GM12874 (cell line): ENCODE data around the gene MYO1E.

ENCODE experiments used
- TF ChIP-seq, protein P1 (sequence below): IDR thresholded peaks from 2 replicates; pipeline ENCODE4 v1.5.1; 2011; ENCODE audit warnings: low read depth, mild to moderate bottlenecking, control low read depth, low read length, moderate library complexity; ENCODE audit not compliant: insufficient read depth

MYO1E gene

DNA sequence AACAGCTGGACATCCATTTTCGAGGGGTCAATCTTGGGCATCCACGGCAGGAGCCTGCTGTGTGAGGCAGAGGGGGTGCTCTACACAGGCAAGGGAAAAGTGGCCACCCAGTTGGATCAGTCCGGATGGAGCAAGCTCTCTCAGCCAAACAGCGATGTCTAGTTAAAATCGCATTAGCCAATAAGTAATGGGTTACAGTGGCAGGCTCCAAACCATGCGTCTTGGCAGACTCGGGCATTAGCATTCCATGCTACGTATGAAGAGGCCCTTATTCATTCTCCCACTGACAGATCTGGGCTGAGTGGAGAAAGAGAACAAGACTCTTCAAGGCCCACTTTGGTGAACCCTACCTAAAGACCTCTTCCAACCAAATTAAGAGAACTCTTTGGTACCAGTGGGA, 218.4 kb downstream of the MYO1E start:
- TF ChIP-seq, protein P1, sequence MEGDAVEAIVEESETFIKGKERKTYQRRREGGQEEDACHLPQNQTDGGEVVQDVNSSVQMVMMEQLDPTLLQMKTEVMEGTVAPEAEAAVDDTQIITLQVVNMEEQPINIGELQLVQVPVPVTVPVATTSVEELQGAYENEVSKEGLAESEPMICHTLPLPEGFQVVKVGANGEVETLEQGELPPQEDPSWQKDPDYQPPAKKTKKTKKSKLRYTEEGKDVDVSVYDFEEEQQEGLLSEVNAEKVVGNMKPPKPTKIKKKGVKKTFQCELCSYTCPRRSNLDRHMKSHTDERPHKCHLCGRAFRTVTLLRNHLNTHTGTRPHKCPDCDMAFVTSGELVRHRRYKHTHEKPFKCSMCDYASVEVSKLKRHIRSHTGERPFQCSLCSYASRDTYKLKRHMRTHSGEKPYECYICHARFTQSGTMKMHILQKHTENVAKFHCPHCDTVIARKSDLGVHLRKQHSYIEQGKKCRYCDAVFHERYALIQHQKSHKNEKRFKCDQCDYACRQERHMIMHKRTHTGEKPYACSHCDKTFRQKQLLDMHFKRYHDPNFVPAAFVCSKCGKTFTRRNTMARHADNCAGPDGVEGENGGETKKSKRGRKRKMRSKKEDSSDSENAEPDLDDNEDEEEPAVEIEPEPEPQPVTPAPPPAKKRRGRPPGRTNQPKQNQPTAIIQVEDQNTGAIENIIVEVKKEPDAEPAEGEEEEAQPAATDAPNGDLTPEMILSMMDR = no peak

GRCh38 chr15:59153466-59153865, 219.2 kb downstream of the MYO1E start:
- TF ChIP-seq, protein P1 = no peak

DNA sequence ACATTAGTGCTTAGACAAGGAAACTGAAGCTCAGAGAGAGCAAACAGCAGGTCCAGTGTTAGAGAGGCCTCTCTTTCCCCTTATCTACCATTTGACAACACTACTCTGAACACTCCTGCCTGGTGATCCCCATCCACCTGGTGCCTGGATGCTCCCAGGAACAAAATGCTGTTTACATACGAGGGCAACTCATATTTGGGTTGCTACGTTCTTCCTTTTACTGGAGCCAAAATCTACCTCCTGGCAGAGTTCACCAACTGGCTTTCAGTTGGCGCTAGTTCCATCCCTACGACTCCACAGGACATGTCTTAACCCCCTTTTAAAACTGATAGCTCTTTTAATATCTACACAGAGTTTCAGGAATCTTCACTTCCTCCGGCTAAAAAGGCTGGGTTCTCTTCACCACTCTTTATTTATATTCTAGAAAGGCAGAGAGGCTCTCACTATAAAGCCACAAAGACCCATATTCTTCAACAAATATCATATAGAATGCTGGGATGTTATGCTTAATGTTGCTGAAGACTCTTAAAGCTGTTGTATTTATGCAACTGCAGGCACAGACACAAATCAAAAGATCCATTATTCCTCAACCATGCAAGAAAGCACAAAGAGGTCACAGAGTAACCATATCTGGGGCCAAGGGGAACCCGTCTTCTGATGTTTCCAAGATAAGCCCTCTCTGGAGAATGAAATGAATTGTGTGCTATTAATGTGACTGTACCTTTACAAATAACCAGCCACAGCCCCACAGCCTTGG, 219.8 kb downstream of the MYO1E start:
- TF ChIP-seq, protein P1 = no peak

GRCh38 chr15:59150185-59150584, 222.5 kb downstream of the MYO1E start:
- TF ChIP-seq, protein P1 = no peak

DNA sequence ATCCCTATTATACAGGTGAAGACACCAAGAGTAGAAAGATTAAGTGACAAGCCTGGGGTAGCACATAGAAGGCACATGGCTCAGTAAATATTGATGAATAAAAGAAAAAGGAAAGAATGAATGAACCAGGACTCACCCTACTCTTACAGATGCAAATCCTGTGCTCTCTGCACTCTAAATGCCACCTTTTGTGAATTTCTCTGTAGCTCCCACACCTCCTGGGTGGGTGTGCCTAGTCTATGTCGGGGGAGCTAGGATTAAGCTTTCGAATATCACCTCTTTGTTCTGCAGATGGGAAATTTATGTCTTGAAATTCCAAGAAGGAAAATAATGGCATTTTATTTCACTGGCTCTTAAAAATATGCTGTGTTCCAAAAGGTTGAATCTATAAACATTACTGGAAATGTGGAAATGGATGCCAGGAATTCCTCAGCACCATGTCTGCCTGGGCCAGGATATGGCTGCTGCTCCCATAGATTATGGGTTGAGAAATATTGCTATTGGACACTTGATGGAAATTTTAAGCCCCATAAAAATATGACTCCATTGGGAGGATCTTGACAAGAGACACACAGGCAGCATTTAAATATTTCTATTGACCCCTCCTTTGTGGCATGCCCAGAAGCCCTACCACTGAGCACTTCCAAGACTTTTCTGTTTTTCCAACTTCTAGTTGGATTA, 224.4 kb downstream of the MYO1E start:
- TF ChIP-seq, protein P1 = no peak

GRCh38 chr15:59147666-59148065, 225.0 kb downstream of the MYO1E start:
- TF ChIP-seq, protein P1 = no peak

DNA sequence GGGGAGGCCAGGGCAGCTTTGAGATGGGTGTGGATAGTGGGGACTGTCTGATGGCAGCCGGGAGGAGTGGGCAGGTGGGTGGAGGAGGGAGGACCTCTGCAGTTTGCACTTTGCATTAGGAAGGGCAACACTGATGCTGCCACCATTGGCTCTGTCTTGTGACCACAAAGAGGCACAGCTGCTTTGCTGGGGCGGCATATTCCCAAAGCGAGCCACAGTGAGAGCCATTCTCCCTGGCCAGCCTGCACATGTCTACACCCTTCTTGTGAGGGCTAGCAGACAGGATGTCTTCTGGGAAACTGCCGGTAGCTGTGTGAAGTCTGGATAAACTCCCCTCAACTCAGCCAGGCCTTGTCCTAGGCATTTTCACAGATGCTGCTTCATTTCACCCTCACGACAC, 229.4 kb downstream of the MYO1E start:
- TF ChIP-seq, protein P1 = no peak
